ENCODE data around the gene LRMDA. TPM values are rescaled to one million over a fixed set of nuclear protein-coding genes. Genes with fewer than 3 reads are reported as not detected.

Gene LRMDA
- total RNA-seq, 1 donor from 2014 or later: 4.5 TPM

- intact Hi-C loops (cut with DNase I): no loop called here
- no peak for DNase-seq (ENCODE audit: low spot score)
Measured at GRCh38 chr10:75544993-75545706, 113.7 kb downstream of the LRMDA start.

GRCh38 chr10:75546004-75546403 is 114.6 kb downstream of the LRMDA start:
- intact Hi-C loops (cut with DNase I): no loop called here
- DNase-seq (ENCODE audit: low spot score): no peak

- intact Hi-C loops (cut with DNase I): no loop called here
Measured at GRCh38 chr10:75547391-75548298, 116.2 kb downstream of the LRMDA start.

GRCh38 chr10:75548356-75548755 is 116.9 kb downstream of the LRMDA start:
- DNase-seq (ENCODE audit: low spot score): no peak
- intact Hi-C loops (cut with DNase I): no loop called here

More at GRCh38 chr10:75547391-75548298, 116.2 kb downstream of the LRMDA start:
- DNase-seq (ENCODE audit: low spot score): no peak

- DNase-seq (ENCODE audit: low spot score): no peak
- intact Hi-C loops (cut with DNase I): no loop called here
Measured at GRCh38 chr10:75550191-75550590, 118.8 kb downstream of the LRMDA start.

- no peak for DNase-seq (ENCODE audit: low spot score)
- intact Hi-C loops (cut with DNase I): no loop called here
Measured at GRCh38 chr10:75552171-75552570, 120.7 kb downstream of the LRMDA start.

- intact Hi-C loops (cut with DNase I): no loop called here
- no peak for DNase-seq (ENCODE audit: low spot score)
Measured at GRCh38 chr10:75553550-75553949, 122.1 kb downstream of the LRMDA start.

- no peak for DNase-seq (ENCODE audit: low spot score)
Measured at GRCh38 chr10:75555323-75555722, 123.9 kb downstream of the LRMDA start.

GRCh38 chr10:75556320-75556719 is 124.9 kb downstream of the LRMDA start:
- no peak for DNase-seq (ENCODE audit: low spot score)
- intact Hi-C loops (cut with DNase I): no loop called here

More at GRCh38 chr10:75555323-75555722, 123.9 kb downstream of the LRMDA start:
- intact Hi-C loops (cut with DNase I): no loop called here

- DNase-seq (ENCODE audit: low spot score): no peak
- intact Hi-C loops (cut with DNase I): no loop called here
Measured at GRCh38 chr10:75565286-75566251, 134.1 kb downstream of the LRMDA start.

GRCh38 chr10:75568450-75569130 is 137.2 kb downstream of the LRMDA start:
- intact Hi-C loops (cut with DNase I): no loop called here
- no peak for DNase-seq (ENCODE audit: low spot score)

GRCh38 chr10:75569506-75569905 is 138.1 kb downstream of the LRMDA start:
- intact Hi-C loops (cut with DNase I): no loop called here
- no peak for DNase-seq (ENCODE audit: low spot score)

GRCh38 chr10:75572478-75572877 is 141.1 kb downstream of the LRMDA start:
- DNase-seq (ENCODE audit: low spot score): no peak
- intact Hi-C loops (cut with DNase I): no loop called here

GRCh38 chr10:75575940-75576339 is 144.5 kb downstream of the LRMDA start:
- intact Hi-C loops (cut with DNase I): no loop called here
- no peak for DNase-seq (ENCODE audit: low spot score)

GRCh38 chr10:75582102-75582501 is 150.7 kb downstream of the LRMDA start:
- no peak for DNase-seq (ENCODE audit: low spot score)

GRCh38 chr10:75585294-75585693 is 153.9 kb downstream of the LRMDA start:
- DNase-seq (ENCODE audit: low spot score): no peak
- intact Hi-C loops (cut with DNase I): no loop called here

More at GRCh38 chr10:75582102-75582501, 150.7 kb downstream of the LRMDA start:
- intact Hi-C loops (cut with DNase I): no loop called here

GRCh38 chr10:75586814-75587213 is 155.4 kb downstream of the LRMDA start:
- intact Hi-C loops (cut with DNase I): no loop called here
- no peak for DNase-seq (ENCODE audit: low spot score)

- intact Hi-C loops (cut with DNase I): no loop called here
Measured at GRCh38 chr10:75588031-75588430, 156.6 kb downstream of the LRMDA start.

More at GRCh38 chr10:75588031-75588430, 156.6 kb downstream of the LRMDA start:
- no peak for DNase-seq (ENCODE audit: low spot score)
